ENCODE results near the gene ACTL8.

The ACTL8 gene

GRCh38 chr1:17735348-17735747 is 19.8 kb upstream of the ACTL8 start:
- TF ChIP-seq CTCF (IDR thresholded peaks at IDR 0.05; ENCODE audit: low read depth, low read length) (no peak), POLR2A (IDR thresholded peaks at IDR 0.05; ENCODE audit: extremely low read depth, insufficient read length) (no peak), MYC (IDR thresholded peaks at IDR 0.05; ENCODE audit: low read depth, low read length) (no peak), MAX (IDR thresholded peaks at IDR 0.05; ENCODE audit: low read depth, low read length) (no peak)
- H3K4me3 ChIP-seq (ENCODE audit: low read depth, low read length): no peak overlapping the region
- no peak for DNase-seq (ENCODE audit: low read depth)

GRCh38 chr1:17735793-17736192 is 19.3 kb upstream of the ACTL8 start:
- no peak for DNase-seq (ENCODE audit: low read depth)
- TF ChIP-seq POLR2A (IDR thresholded peaks at IDR 0.05; ENCODE audit: extremely low read depth, insufficient read length) (no peak), MYC (IDR thresholded peaks at IDR 0.05; ENCODE audit: low read depth, low read length) (no peak), MAX (IDR thresholded peaks at IDR 0.05; ENCODE audit: low read depth, low read length) (no peak), CTCF (IDR thresholded peaks at IDR 0.05; ENCODE audit: low read depth, low read length) (no peak)
- no peak overlapping the region for H3K4me3 ChIP-seq (ENCODE audit: low read depth, low read length)

- no peak for DNase-seq (ENCODE audit: low read depth)
- H3K4me3 ChIP-seq (ENCODE audit: low read depth, low read length): no peak overlapping the region
- TF ChIP-seq MAX (IDR thresholded peaks at IDR 0.05; ENCODE audit: low read depth, low read length) (no peak), POLR2A (IDR thresholded peaks at IDR 0.05; ENCODE audit: extremely low read depth, insufficient read length) (no peak), CTCF (IDR thresholded peaks at IDR 0.05; ENCODE audit: low read depth, low read length) (no peak), MYC (IDR thresholded peaks at IDR 0.05; ENCODE audit: low read depth, low read length) (no peak)
Observed at GRCh38 chr1:17736625-17737024, 18.5 kb upstream of the ACTL8 start.

GRCh38 chr1:17739050-17739449 is 16.1 kb upstream of the ACTL8 start:
- H3K4me3 ChIP-seq (ENCODE audit: low read depth, low read length): no peak overlapping the region
- DNase-seq (ENCODE audit: low read depth): no peak
- TF ChIP-seq CTCF (IDR thresholded peaks at IDR 0.05; ENCODE audit: low read depth, low read length) (no peak), MYC (IDR thresholded peaks at IDR 0.05; ENCODE audit: low read depth, low read length) (no peak), MAX (IDR thresholded peaks at IDR 0.05; ENCODE audit: low read depth, low read length) (no peak), POLR2A (IDR thresholded peaks at IDR 0.05; ENCODE audit: extremely low read depth, insufficient read length) (no peak)

- no peak for DNase-seq (ENCODE audit: low read depth)
- H3K4me3 ChIP-seq (ENCODE audit: low read depth, low read length): no peak overlapping the region
- TF ChIP-seq MYC (IDR thresholded peaks at IDR 0.05; ENCODE audit: low read depth, low read length) (no peak), CTCF (IDR thresholded peaks at IDR 0.05; ENCODE audit: low read depth, low read length) (peak; percentile 5)
Observed at GRCh38 chr1:17741052-17741451, 14.1 kb upstream of the ACTL8 start.

- TF ChIP-seq MYC (IDR thresholded peaks at IDR 0.05; ENCODE audit: low read depth, low read length): no peak
- TF ChIP-seq POLR2A (IDR thresholded peaks at IDR 0.05; ENCODE audit: extremely low read depth, insufficient read length): no peak
- TF ChIP-seq MAX (IDR thresholded peaks at IDR 0.05; ENCODE audit: low read depth, low read length): no peak
- no peak for TF ChIP-seq CTCF (IDR thresholded peaks at IDR 0.05; ENCODE audit: low read depth, low read length)
- H3K4me3 ChIP-seq (ENCODE audit: low read depth, low read length): no peak overlapping the region
- no peak for DNase-seq (ENCODE audit: low read depth)
Observed at GRCh38 chr1:17742583-17742982, 12.6 kb upstream of the ACTL8 start.
